Measurements from ENCODE around the gene SLC36A3.
A peak's percentile ranks its signal among the peaks of the same experiment; 100 is the strongest.

The SLC36A3 gene

DNA sequence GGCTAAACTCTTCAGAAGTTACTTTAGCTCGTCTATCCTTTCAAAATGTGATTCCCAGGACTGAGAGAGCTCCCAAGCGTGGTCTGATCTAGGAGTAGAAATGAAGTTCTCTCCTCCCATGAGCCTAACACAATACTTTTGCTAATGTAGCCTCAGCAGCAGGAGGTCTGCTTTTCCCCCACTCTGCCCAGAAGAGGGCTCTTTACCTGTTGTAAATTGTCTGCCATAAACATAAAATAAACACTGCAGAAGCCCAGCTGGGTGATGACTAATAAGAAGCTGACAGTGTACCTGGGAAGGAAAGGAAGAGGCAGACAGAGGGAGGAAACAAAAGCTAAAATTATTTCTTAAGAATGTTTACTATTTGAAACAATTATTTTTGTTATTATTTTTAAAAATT is 15.4 kb downstream of the SLC36A3 start:
- H3K27me3 Mint-ChIP-seq = no peaks in the 10 kb centered on the region
- no peak for DNase-seq
- H3K9me3 Mint-ChIP-seq = no peaks in the 10 kb centered on the region
- no peaks in the 10 kb centered on the region for H3K36me3 Mint-ChIP-seq (ENCODE audit: low read depth)
- no peak overlapping the region for H3K27ac Mint-ChIP-seq
- no peaks in the 10 kb centered on the region for H3K4me1 Mint-ChIP-seq (ENCODE audit: low read depth)
- H3K4me3 Mint-ChIP-seq = no peak overlapping the region

DNA sequence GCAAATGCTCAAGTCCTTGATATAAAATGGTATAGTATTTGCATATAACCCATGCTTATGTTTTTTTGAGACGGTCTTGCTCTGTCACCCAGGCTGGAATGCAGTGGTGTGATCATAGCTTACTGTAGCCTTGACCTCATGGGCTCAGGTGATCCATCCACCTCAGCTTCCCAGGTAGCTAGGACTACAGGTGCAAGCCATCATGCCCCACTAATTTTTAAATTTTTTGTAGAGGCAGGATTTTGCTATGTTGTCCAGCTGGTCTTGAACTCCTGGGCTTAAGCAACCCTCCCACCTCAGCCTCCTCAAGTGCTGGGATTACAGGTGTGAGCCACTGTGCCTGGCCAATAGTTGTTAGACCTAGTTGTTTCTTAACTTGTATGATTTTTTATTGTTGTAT is 17.3 kb downstream of the SLC36A3 start:
- Mint-ChIP-seq H3K4me3 (no peak overlapping the region), H3K4me1 (ENCODE audit: low read depth) (no peaks in the 10 kb centered on the region), H3K36me3 (ENCODE audit: low read depth) (no peaks in the 10 kb centered on the region), H3K9me3 (no peaks in the 10 kb centered on the region), H3K27me3 (no peaks in the 10 kb centered on the region), H3K27ac (no peak overlapping the region)
- no peak for DNase-seq

DNA sequence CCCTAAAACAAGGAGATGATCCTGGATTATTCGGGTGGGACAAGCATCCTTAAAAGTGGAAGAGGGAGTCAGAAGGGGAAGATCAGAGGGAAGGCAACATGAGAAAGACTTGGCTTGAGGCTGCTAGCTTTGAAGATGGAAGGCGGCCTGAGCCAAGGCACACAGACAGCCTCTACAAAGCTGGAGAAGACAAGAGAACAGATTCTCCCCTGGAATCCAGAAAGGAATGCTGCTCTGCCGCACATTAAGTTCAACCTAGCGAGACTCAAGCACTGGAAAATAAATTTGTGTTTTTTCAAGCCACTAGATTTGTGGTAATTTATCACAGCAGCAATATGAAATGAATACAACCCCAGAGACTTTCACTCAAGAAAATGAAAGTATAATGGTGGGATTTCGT is 17.9 kb downstream of the SLC36A3 start:
- Mint-ChIP-seq H3K9me3 (no peaks in the 10 kb centered on the region), H3K27ac (no peak overlapping the region), H3K4me3 (no peak overlapping the region), H3K36me3 (ENCODE audit: low read depth) (no peaks in the 10 kb centered on the region), H3K27me3 (no peaks in the 10 kb centered on the region), H3K4me1 (ENCODE audit: low read depth) (no peaks in the 10 kb centered on the region)
- DNase-seq = no peak

DNA sequence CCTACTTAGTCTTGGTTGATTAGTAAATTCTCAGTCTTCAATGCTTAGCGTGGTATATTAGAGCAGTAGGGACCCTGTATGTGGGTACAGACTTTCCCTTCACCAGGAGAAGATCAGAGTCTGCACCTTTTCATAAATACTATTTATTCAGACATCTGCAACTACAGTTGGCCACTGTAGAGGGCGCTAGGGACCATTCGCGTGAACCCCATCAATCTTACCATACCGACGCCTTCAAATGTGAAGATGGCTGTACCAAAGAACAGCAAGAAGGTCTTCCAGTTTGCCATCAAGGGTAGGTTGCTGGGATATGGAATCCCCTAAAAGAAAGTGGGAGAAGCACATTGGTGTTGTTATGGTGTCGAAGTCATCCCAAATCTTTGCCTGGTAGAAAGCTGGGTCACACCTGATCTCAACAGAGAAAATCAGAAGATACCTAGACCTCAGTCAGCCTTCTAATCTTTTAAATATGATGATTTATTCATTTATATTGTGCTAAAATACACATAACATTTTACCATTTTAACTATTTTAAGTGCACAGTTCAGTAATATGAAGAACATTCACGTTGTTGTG is 19.1 kb downstream of the SLC36A3 start:
- Mint-ChIP-seq H3K4me3 (no peak overlapping the region), H3K27me3 (peaks cover 3% of the 10 kb centered on the region), H3K9me3 (no peaks in the 10 kb centered on the region)

DNA sequence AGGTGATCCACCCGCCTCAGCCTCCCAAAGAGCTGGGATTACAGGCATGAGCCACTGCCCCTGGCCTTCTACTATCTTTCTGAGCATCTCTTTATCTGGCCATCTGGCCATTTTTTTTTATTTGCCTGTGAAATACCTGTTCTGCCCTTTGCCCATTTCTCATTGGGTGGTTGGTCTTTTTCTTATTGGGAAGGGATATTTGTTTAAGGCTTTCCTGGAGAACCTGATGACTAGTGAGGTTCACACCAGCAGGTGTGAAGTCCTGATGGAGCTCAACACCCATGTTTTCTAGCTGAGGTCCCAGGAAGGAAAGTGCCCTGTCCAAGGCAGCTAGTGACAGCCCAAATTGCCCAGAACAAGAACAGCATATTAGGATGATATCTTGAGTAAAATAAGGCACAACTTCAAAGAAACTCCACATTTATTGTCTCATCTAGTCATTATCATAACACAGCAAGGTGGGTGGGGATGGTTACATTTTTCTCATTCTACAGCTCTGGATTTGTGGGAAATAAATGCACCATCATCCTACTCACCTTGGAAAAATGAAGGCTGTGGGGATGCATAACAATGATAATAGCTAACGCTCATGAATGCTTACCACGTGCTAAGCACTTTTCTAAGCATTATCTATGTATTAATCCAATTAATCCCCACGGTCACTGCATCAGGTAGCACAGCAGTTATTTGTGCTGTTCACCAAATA is 20.3 kb downstream of the SLC36A3 start:
- H3K9me3 Mint-ChIP-seq = no peaks in the 10 kb centered on the region

More for the DNA sequence above, 19.1 kb downstream of the SLC36A3 start:
- Mint-ChIP-seq H3K36me3 (ENCODE audit: low read depth) (no peaks in the 10 kb centered on the region), H3K27ac (no peak overlapping the region), H3K4me1 (ENCODE audit: low read depth) (no peaks in the 10 kb centered on the region)
- DNase-seq = no peak

DNA sequence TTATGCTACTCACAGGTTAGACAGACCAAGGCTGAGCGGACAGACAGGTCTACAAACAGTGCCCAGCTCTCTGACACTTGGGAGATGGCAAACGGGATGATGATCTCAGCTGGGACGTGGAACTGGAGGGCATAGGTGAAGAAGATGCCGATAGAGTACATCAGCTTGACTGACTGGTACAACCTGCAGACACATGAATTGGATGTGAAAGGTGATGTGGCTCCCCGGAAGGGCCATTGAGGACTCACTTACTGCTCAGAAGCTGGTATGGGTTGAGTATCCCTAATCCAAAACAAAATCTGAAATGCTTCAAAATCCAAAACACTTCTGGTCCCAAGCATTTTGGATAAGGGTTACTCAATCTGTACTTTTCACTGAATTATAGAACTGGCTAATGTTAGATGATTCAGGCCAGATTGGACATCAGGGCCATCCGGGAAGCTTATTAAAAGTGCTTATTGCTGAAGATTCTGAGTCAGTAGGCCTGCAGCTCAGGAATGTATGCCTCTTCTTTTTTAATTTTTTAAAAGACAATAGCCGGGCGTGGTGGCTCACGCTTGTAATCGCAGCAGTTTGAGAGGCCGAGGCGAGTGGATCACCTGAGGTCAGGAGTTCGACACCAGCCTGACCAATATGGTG is 22.4 kb downstream of the SLC36A3 start:
- Mint-ChIP-seq H3K36me3 (ENCODE audit: low read depth) (no peaks in the 10 kb centered on the region), H3K9me3 (no peaks in the 10 kb centered on the region), H3K27ac (no peak overlapping the region), H3K4me1 (ENCODE audit: low read depth) (no peaks in the 10 kb centered on the region), H3K4me3 (no peak overlapping the region), H3K27me3 (peaks cover 3% of the 10 kb centered on the region)
- no peak for DNase-seq

More for the DNA sequence above, 20.3 kb downstream of the SLC36A3 start:
- Mint-ChIP-seq H3K27ac (no peak overlapping the region), H3K4me3 (no peak overlapping the region), H3K4me1 (ENCODE audit: low read depth) (no peaks in the 10 kb centered on the region), H3K27me3 (peaks cover 3% of the 10 kb centered on the region), H3K36me3 (ENCODE audit: low read depth) (no peaks in the 10 kb centered on the region)
- no peak for DNase-seq

DNA sequence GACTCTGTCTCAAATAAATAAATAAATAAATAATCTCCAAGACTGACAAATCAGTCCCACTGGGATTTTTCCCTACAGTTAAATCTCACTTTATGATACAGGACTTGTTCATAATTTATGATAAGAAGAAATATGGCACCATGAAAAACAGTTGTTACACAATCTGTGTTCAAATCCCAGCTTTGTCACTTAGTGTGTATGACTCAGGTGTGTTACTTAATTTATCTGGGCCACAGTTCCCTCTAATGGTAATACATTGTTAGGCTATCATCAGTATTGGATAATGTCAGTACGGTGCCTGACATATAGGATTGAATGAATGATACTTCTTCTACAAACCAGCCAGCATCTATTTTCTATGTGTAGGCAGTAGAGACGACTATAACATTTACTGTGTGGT is 23.1 kb downstream of the SLC36A3 start:
- H3K27ac Mint-ChIP-seq = no peak overlapping the region
- no peaks in the 10 kb centered on the region for H3K36me3 Mint-ChIP-seq (ENCODE audit: low read depth)
- no peaks in the 10 kb centered on the region for H3K4me1 Mint-ChIP-seq (ENCODE audit: low read depth)
- no peak for DNase-seq
- no peak overlapping the region for H3K4me3 Mint-ChIP-seq
- peaks cover 3% of the 10 kb centered on the region for H3K27me3 Mint-ChIP-seq
- H3K9me3 Mint-ChIP-seq = no peaks in the 10 kb centered on the region

DNA sequence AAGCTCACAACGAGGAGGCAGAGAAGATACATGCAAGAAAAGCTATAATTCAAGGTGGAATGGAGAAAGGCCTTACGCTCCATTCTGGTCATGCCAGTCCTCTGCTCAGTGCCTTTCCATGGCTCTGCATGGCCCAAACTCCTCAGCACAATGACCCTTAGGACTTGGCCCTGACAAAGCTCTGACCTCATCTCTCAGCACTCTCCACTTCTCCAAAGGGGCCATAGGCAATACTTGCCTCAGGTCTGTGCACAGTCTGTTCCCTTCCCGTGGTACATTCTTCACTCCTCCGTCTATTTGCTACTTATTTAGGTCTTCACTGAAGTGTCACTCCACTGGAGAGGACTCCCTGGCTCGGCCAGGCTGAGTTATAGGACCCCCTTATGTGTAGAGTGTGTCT is 24.7 kb downstream of the SLC36A3 start:
- Mint-ChIP-seq H3K36me3 (ENCODE audit: low read depth) (no peaks in the 10 kb centered on the region), H3K4me3 (no peak overlapping the region), H3K9me3 (no peaks in the 10 kb centered on the region), H3K27me3 (peaks cover 3% of the 10 kb centered on the region), H3K27ac (no peak overlapping the region), H3K4me1 (ENCODE audit: low read depth) (no peaks in the 10 kb centered on the region)
- no peak for DNase-seq

DNA sequence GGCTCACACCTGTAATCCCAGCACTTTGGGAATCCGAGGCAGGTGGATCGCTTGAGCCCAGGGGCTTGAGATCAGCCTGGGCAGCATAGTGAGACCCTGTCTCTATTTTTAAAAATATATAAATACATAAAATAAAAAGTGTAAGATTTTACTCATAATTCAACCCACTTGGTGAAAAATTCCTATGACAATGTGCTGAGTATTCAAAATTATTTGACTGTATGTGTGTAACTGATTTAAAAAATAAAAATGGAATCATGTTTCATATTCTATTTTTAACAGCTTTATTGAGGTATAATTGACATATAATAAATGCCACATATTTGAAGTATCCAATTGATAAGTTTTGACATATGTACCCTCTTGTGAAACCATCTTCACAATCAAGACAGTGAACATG is 27.8 kb downstream of the SLC36A3 start:
- Mint-ChIP-seq H3K4me1 (ENCODE audit: low read depth) (no peaks in the 10 kb centered on the region), H3K36me3 (ENCODE audit: low read depth) (no peaks in the 10 kb centered on the region), H3K9me3 (no peaks in the 10 kb centered on the region), H3K27ac (no peak overlapping the region), H3K4me3 (no peak overlapping the region), H3K27me3 (peaks cover 3% of the 10 kb centered on the region)
- no peak for DNase-seq

DNA sequence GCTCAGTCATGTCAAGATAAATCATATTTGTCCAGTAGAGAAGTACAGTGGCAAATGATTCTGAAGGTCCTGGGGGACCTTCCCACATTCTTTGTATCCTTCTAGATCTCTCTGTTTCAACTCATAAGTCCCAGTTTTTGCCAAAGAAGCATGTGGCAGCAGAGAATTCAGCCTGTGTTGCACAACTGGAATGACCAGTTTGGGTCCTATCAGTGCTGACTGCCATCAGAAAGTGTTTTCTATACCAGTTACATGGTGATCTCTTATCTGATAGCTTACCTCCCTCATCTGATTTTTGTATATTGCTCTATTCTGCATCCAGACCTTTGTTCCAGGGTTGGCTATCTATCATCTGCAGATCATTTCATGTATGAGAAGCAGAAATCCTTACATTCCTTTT is 28.9 kb downstream of the SLC36A3 start:
- Mint-ChIP-seq H3K9me3 (no peaks in the 10 kb centered on the region), H3K27me3 (no peaks in the 10 kb centered on the region), H3K27ac (no peak overlapping the region), H3K36me3 (ENCODE audit: low read depth) (no peaks in the 10 kb centered on the region), H3K4me1 (ENCODE audit: low read depth) (no peaks in the 10 kb centered on the region), H3K4me3 (no peak overlapping the region)
- no peak for DNase-seq

DNA sequence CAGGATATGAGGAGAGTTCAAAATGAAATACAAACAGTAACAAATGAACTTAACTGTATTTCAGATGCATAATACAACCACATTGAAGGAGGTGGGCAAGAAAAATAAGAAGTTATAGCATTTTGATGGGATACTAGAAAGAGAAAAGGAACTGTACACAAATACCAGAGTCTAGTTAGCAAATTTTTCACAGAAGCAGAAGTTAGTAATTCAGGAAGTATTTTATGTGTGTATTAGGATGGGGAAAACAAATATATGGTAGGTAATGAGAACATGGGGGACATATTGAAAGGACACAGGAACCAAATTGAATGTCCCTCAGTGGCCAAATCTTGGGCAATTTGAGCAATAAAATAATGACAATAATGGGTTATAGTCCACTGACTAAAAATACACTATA is 32.2 kb downstream of the SLC36A3 start:
- no peak overlapping the region for H3K4me3 Mint-ChIP-seq
- H3K4me1 Mint-ChIP-seq (ENCODE audit: low read depth) = no peaks in the 10 kb centered on the region
- no peak for DNase-seq
- H3K9me3 Mint-ChIP-seq = no peaks in the 10 kb centered on the region
- H3K36me3 Mint-ChIP-seq (ENCODE audit: low read depth) = peaks cover 23% of the 10 kb centered on the region
- no peak overlapping the region for H3K27ac Mint-ChIP-seq
- H3K27me3 Mint-ChIP-seq = no peaks in the 10 kb centered on the region

DNA sequence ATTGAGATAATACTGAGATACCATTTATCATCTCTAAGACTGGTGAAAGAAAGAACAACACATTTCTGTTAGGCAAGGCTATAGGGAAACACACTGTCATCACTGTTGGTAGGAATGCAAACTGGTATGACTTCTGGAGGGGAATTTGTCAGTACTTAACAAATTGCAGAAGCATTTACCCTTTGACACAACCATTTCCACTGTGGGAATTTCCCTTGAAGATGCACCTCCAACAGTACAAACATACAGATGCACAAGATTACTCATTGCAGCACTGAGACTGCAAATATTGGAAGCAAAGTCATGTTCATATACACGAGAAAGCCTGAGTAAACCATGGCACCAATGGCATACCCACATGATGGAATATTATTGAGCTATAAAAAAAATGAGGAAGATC is 33.0 kb downstream of the SLC36A3 start:
- no peak for DNase-seq

DNA sequence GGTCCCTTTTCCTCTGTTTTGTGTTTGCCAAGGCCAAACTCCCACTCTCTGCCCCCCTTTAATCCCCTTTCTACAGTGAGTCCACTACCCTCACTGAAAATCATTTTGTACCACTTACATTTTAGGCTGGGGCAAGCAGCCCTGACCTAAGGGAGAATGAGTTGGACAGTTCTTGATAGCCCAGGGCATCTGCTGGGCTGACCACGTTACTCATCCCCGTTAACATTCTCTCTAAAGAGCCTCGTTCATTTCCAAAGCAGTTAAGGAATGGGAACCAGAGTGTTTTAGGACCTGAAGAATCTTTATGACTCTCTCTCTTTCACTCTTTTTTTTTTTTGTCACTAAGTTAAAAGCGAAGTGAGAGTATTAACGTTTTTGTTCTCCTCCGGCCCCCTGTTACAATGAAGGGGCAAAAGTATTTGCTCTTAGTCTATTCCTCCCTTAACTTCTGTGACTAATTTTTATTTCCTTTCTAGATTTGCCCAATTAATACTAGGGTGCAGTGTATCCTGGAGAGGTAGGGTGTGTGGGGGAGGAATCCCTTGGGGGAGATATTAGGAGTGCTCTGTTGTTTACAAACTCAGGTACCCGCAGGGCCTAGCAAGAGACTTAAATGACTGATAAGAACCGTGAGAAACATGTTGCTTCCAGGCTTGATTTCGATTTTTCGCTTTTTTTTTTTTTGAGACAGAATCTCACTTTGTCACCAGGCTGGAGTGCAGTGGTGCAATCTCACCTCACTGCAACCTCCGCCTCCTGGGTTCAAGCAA is 35.9 kb downstream of the SLC36A3 start:
- H3K9me3 Mint-ChIP-seq = no peaks in the 10 kb centered on the region
- peaks cover 35% of the 10 kb centered on the region for H3K36me3 Mint-ChIP-seq (ENCODE audit: low read depth)
- DNase-seq = no peak
- no peak overlapping the region for H3K27ac Mint-ChIP-seq
- H3K4me3 Mint-ChIP-seq = no peak overlapping the region
- H3K27me3 Mint-ChIP-seq = no peaks in the 10 kb centered on the region
- peaks cover 13% of the 10 kb centered on the region for H3K4me1 Mint-ChIP-seq (ENCODE audit: low read depth)

More for the DNA sequence above, 33.0 kb downstream of the SLC36A3 start:
- Mint-ChIP-seq H3K27ac (no peak overlapping the region), H3K27me3 (no peaks in the 10 kb centered on the region), H3K4me1 (ENCODE audit: low read depth) (no peaks in the 10 kb centered on the region), H3K4me3 (no peak overlapping the region), H3K9me3 (no peaks in the 10 kb centered on the region), H3K36me3 (ENCODE audit: low read depth) (peaks cover 27% of the 10 kb centered on the region)

DNA sequence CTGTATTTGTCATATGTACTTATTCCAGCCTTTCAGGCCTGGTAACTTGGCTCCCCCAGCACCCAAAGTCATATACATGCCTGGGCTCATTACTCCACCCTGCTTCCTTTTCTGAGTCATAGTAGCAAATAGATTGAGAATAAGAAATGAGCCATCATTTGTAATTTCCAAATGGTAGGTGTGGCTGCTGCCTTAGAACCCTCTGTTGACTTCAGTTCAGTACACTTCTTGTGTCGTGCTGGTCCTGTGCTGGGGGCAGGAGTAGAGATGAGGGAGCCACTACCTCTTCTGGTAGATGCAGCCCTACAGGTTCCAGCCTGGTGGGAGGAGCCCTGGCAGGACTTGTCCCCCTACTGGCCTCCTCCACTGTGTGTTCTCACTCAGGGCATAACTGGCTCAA is 39.5 kb downstream of the SLC36A3 start:
- no peak for DNase-seq
- Mint-ChIP-seq H3K27me3 (no peaks in the 10 kb centered on the region), H3K4me3 (no peak overlapping the region), H3K4me1 (ENCODE audit: low read depth) (peaks cover 13% of the 10 kb centered on the region), H3K27ac (peak overlapping the region; percentile 83), H3K9me3 (no peaks in the 10 kb centered on the region), H3K36me3 (ENCODE audit: low read depth) (peaks cover 39% of the 10 kb centered on the region)

DNA sequence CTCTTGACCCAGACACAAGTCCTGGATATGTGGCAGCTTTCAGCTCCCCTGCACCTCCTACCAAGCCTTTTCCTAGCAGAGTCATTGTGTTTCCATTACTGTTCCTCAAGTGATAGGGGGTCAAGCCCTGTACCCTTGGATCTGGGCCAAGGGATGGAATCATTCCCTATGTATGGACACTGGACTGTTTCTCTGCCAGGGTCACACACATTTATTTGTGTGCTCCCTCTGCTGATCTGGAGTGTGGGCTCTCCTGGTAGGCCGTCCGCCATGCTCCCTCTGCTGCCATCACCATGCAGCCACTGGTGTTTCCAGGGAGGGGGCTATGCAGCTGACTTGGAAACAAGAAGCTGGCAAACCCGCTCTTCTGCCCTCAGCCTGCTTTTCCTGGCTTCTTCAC is 41.0 kb downstream of the SLC36A3 start:
- Mint-ChIP-seq H3K9me3 (no peaks in the 10 kb centered on the region), H3K4me3 (no peak overlapping the region), H3K4me1 (ENCODE audit: low read depth) (peaks cover 16% of the 10 kb centered on the region), H3K27ac (no peak overlapping the region), H3K27me3 (no peaks in the 10 kb centered on the region), H3K36me3 (ENCODE audit: low read depth) (peaks cover 28% of the 10 kb centered on the region)
- DNase-seq = no peak
